GM19193 (cell line): ENCODE data around the gene EPHA6.

Source experiments
- POLR2A ChIP-seq: IDR thresholded peaks from 4 replicates; pipeline ENCODE4 v1.6.1; 2011; ENCODE audit not compliant: insufficient read depth, insufficient read length; ENCODE audit errors: extremely low read depth

EPHA6 gene

GRCh38 chr3:97353176-97353575 is 538.8 kb downstream of the EPHA6 start:
- TF ChIP-seq POLR2A, result no peak

GRCh38 chr3:97359977-97360376 is 545.6 kb downstream of the EPHA6 start:
- no peak for TF ChIP-seq POLR2A

- no peak for TF ChIP-seq POLR2A
These were observed 546.4 kb downstream of the EPHA6 start for GRCh38 chr3:97360804-97361203.

- no peak for TF ChIP-seq POLR2A
These were observed 570.2 kb downstream of the EPHA6 start for GRCh38 chr3:97384583-97384982.

- no peak for TF ChIP-seq POLR2A
These were observed 574.4 kb downstream of the EPHA6 start for GRCh38 chr3:97388774-97389173.

DNA sequence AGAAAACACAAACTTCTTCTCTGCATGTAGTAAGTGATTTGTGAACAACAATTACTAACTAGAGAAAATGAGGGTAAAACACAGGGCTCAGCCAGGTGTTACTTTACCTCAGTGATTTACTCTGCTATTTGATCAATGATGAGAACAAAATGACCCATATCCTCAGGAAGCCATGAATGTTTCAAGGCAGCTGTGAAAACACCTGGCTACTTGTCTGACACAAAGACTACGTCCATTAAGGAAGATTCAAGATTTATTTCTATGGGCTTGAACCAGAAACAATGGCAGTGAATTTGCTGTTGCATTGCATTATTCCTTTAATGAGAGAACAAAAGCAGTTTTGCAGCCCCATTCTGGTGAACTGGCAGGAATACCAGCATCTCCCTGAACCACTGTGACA is 575.5 kb downstream of the EPHA6 start:
- no peak for TF ChIP-seq POLR2A

- no peak for TF ChIP-seq POLR2A
These were observed 576.8 kb downstream of the EPHA6 start for GRCh38 chr3:97391167-97391566.

GRCh38 chr3:97409612-97410011 is 595.2 kb downstream of the EPHA6 start:
- no peak for TF ChIP-seq POLR2A

DNA sequence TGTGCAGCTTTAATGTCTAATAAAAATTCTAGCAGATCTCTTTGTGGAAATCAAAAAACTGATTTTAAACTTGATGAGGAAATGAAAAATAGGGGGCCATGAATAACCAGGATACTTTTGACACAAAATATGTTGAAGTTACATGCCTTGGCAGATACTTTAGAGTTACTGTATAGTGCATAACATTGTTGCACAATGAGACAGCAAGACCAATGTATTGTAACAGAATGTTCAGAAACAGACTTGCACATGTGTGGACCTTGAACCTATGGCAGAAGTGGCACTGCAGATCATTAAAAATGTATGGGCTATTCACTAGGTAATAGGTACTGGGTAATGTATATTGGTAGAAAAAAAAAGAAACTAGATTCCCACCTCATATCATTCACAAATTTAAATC is 607.2 kb downstream of the EPHA6 start:
- TF ChIP-seq POLR2A, result no peak

DNA sequence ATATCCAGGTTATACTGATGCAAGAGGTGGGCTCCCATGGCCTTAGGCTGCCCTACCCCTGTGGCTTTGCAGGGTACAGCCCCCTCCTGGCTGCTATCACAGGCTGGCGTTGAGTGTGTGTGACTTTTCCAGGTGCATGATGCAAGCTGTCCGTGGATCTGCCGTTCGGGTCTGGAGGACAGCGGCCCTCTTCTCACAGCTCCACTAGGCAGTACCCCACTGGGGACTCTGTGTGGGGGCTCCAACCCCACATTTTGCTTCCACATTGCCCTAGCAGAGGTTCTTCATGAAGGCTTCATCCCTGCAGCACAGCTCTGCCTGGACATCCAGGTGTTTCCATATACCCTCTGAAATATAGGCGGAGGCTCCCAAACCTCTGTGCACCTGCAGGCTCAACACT is 610.6 kb downstream of the EPHA6 start:
- TF ChIP-seq POLR2A, result no peak

GRCh38 chr3:97430601-97431000 is 616.2 kb downstream of the EPHA6 start:
- no peak for TF ChIP-seq POLR2A

- TF ChIP-seq POLR2A, result no peak
These were observed 618.5 kb downstream of the EPHA6 start for GRCh38 chr3:97432914-97433313.

GRCh38 chr3:97438131-97438530 is 623.7 kb downstream of the EPHA6 start:
- TF ChIP-seq POLR2A, result no peak

DNA sequence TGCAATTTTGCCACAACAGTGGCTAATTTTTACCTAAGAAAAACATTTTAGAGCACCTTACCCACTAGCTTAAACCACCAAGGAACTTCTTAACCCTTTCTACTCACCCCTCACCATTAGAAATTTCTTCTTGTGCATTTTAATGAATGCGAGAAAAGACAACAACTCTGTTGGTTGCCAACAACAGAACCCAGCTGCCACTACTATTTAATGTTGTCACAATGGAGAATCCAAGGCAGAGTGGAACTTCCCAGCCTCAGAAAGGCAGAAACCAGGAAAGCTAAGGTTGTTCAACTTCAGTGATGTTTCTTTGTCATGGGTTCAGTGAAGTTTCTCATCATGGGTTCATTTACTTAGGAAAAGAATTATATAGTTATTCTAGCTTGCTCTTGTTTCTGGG is 625.0 kb downstream of the EPHA6 start:
- no peak for TF ChIP-seq POLR2A

DNA sequence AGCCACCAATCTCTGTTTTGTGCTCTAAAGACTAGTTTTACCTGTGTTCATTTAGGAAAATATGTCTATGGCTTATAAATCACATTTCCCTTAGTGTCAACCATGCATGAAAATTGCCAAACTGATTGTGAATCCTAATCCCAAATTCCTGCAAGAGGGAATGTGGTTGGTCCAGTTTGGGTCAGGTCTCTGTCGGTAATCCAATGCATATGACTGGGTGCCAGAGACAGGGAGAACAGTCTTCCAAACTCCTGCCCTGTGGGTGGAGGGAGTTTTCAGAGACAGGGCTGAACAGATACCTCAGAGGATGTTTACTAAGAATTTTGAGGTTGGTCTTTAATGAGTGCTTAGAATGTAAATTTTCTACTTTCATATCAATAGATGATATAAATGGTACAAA is 649.6 kb downstream of the EPHA6 start:
- TF ChIP-seq POLR2A, result no peak

GRCh38 chr3:97470481-97470880 is 656.1 kb downstream of the EPHA6 start:
- TF ChIP-seq POLR2A, result no peak

DNA sequence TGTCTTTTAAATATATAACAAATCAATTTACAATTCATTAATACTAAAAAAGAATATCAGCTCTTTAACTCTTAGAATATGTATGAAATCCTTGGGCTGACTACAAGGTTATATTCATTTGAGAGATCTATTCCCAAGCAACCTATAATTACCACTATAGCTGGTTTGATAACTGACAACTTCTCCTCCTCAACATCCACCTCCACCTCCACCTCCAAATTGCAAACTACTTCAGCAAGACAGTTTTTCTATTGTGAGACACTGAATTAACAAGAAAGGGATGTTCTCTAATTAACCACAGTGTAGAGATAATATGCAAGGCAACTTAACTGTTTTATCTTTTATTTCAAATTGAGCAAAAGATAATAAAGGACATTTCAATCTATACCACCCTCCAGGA is 665.3 kb downstream of the EPHA6 start:
- no peak for TF ChIP-seq POLR2A
